ENCODE results near the gene FTH1.

GRCh38 chr11:61958590-61958989 is 8.8 kb downstream of the FTH1 start:
- TF ChIP-seq, protein P1, sequence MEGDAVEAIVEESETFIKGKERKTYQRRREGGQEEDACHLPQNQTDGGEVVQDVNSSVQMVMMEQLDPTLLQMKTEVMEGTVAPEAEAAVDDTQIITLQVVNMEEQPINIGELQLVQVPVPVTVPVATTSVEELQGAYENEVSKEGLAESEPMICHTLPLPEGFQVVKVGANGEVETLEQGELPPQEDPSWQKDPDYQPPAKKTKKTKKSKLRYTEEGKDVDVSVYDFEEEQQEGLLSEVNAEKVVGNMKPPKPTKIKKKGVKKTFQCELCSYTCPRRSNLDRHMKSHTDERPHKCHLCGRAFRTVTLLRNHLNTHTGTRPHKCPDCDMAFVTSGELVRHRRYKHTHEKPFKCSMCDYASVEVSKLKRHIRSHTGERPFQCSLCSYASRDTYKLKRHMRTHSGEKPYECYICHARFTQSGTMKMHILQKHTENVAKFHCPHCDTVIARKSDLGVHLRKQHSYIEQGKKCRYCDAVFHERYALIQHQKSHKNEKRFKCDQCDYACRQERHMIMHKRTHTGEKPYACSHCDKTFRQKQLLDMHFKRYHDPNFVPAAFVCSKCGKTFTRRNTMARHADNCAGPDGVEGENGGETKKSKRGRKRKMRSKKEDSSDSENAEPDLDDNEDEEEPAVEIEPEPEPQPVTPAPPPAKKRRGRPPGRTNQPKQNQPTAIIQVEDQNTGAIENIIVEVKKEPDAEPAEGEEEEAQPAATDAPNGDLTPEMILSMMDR (IDR thresholded peaks at IDR 0.05) = no peak
- TF ChIP-seq POLR2A (IDR thresholded peaks at IDR 0.05) (no peak), EP300 (IDR thresholded peaks at IDR 0.05) (no peak), POLR2AphosphoS5 (IDR thresholded peaks at IDR 0.05) (no peak)

Measured in sigmoid colon (tissue), 4 donors.